ENCODE measurements around the gene SERTAD3.
A peak's percentile ranks its signal among the peaks of the same experiment; 100 is the strongest.
"Not testable (repeated sequence)": the region's sequence is repeated elsewhere in the genome, so short reads cannot be mapped to it uniquely, and the experiment has no call there.

The SERTAD3 gene

GRCh38 chr19:40444000-40444824, at the start of gene SERTAD3:
Gene SERTAD3, minus strand, starts transcription at chr19:40444335. Its CDS starts 2,255 bp downstream, at chr19:40442080.
- FAIRE-seq = no peak

GRCh38 chr19:40493778-40494177, 49.6 kb upstream of the SERTAD3 start:
- FAIRE-seq = no peak

GRCh38 chr19:40492274-40492673, 48.1 kb upstream of the SERTAD3 start:
- FAIRE-seq = no peak

GRCh38 chr19:40489882-40490230, 45.7 kb upstream of the SERTAD3 start:
- no peak for FAIRE-seq

GRCh38 chr19:40486017-40486416, 41.9 kb upstream of the SERTAD3 start:
- FAIRE-seq = no peak

GRCh38 chr19:40475878-40476644, 31.9 kb upstream of the SERTAD3 start:
- not testable (repeated sequence) for FAIRE-seq

GRCh38 chr19:40474737-40475136, 30.6 kb upstream of the SERTAD3 start:
- no peak for FAIRE-seq

GRCh38 chr19:40472516-40472915, 28.4 kb upstream of the SERTAD3 start:
- no peak for FAIRE-seq

- no peak for FAIRE-seq
Measured at GRCh38 chr19:40471111-40471510, 27.0 kb upstream of the SERTAD3 start.

GRCh38 chr19:40469011-40469410, 24.9 kb upstream of the SERTAD3 start:
- no peak for FAIRE-seq

GRCh38 chr19:40466985-40467734, 23.0 kb upstream of the SERTAD3 start, which contains the start of gene SPTBN4:
Gene SPTBN4, plus strand, starts transcription at chr19:40467001. Its CDS starts 5,621 bp downstream, at chr19:40472622.
- no peak for FAIRE-seq

- FAIRE-seq = no peak
Measured at GRCh38 chr19:40466219-40466984, 22.3 kb upstream of the SERTAD3 start.

GRCh38 chr19:40465557-40466218, 21.6 kb upstream of the SERTAD3 start, which contains the start of gene BLVRB:
Gene BLVRB, minus strand, starts transcription at chr19:40465745. Its CDS starts 57 bp downstream, at chr19:40465688.
- peak; percentile 98 for FAIRE-seq

- FAIRE-seq = no peak
Measured at GRCh38 chr19:40465025-40465556, 21.0 kb upstream of the SERTAD3 start.

- no peak for FAIRE-seq
Measured at GRCh38 chr19:40464059-40465024, 20.2 kb upstream of the SERTAD3 start.

- not testable (repeated sequence) for FAIRE-seq
Measured at GRCh38 chr19:40463587-40464037, 19.5 kb upstream of the SERTAD3 start.

- no peak for FAIRE-seq
Measured at GRCh38 chr19:40461669-40462221, 17.6 kb upstream of the SERTAD3 start.

GRCh38 chr19:40460185-40460584, 16.1 kb upstream of the SERTAD3 start:
- no peak for FAIRE-seq

GRCh38 chr19:40458597-40458974, 14.5 kb upstream of the SERTAD3 start:
- no peak for FAIRE-seq

Measured in endometrium (tissue), 2 donors.